Endothelial cell of umbilical vein (primary cell): Measurements from ENCODE around the gene STT3B. TPM values are rescaled to one million over a fixed set of nuclear protein-coding genes. Genes with fewer than 3 reads are reported as not detected.

ENCODE experiments used
- BruUV-seq: library from RNA; stranded (reverse); fragments of 400-500 nt; replicated peaks from 2 replicates; lab custom pipeline; 2021; lab: Mats Ljungman, UMichigan
- CTCF ChIA-PET: fragments of 300-600, 350-600 bp; sonication (Branson Sonifier 250); formaldehyde crosslinking; loops from one replicate; lab custom pipeline; 2021; ENCODE audit warnings: antibody characterized with exemption, inconsistent platforms; lab: Charles Lee
- POLR2A ChIA-PET: fragments of 300-600, 350-600 bp; sonication (Branson Sonifier 250); formaldehyde crosslinking; loops from one replicate; lab custom pipeline; 2021; ENCODE audit warnings: antibody characterized with exemption, inconsistent platforms; lab: Charles Lee
- DNase-seq: peaks from one replicate; pipeline ENCODE4 v3.0.0-alpha.2; 2011; ENCODE audit warnings: low read depth, low spot score
- FAIRE-seq: peaks from 2 replicates; lab custom pipeline; 2011; peaks lifted over from hg19 to GRCh38; lab: Jason Lieb, UNC
- H2AFZ ChIP-seq: 2 replicates; pipeline ENCODE4 v1.6.0; 2012; ENCODE audit warnings: low read depth, low read length, control low read depth, inconsistent platforms
- H3K27ac ChIP-seq: 2 replicates; pipeline ENCODE4 v1.5.1; 2011; ENCODE audit warnings: low read depth, mild to moderate bottlenecking, control low read depth, low read length, moderate library complexity; ENCODE audit not compliant: insufficient read depth
- H3K27me3 ChIP-seq, 2 experiments: 2 replicates each; pipeline versions ENCODE4 v1.6.0 to v1.6.1; 2011; ENCODE audit warnings: low read length in 2 of 2, mixed read lengths in 1 of 2; ENCODE audit not compliant: control insufficient read depth in 2 of 2, insufficient read depth in 2 of 2
- H3K36me3 ChIP-seq, 2 experiments: 2 replicates in 1 of 2; 3 replicates in 1 of 2; pipeline ENCODE4 v1.5.1; 2011; ENCODE audit warnings: low read length in 2 of 2, mild to moderate bottlenecking in 1 of 2, moderate library complexity in 1 of 2; ENCODE audit not compliant: control insufficient read depth in 2 of 2, insufficient read depth in 2 of 2; ENCODE audit errors: extremely low read depth in 1 of 2
- H3K4me1 ChIP-seq: 3 replicates; pipeline ENCODE4 v1.5.1; 2011; ENCODE audit warnings: mild to moderate bottlenecking, low read length; ENCODE audit not compliant: control insufficient read depth, insufficient read depth; ENCODE audit errors: extremely low read depth
- H3K4me2 ChIP-seq: 2 replicates; pipeline ENCODE4 v1.6.1; 2011; ENCODE audit warnings: low read length, control low read depth, mixed read lengths; ENCODE audit not compliant: insufficient read depth
- H3K4me3 ChIP-seq, 3 experiments: fragments of 200-600 bp in 1 of 3; sonication (generic), shearing (Covaris generic) in 1 of 3; replicated peaks in 1 of 3; 2 replicates each; pipeline ENCODE4 v1.5.1; 2011 to 2016; ENCODE audit warnings: control low read depth in 3 of 3, low read length in 3 of 3, mild to moderate bottlenecking in 2 of 3, inconsistent platforms in 1 of 3, low read depth in 1 of 3, moderate library complexity in 1 of 3; ENCODE audit not compliant: insufficient read depth in 1 of 3
- H3K79me2 ChIP-seq: 2 replicates; pipeline ENCODE4 v1.6.0; 2012; ENCODE audit warnings: low read length, inconsistent platforms; ENCODE audit not compliant: control insufficient read depth, insufficient read depth
- H3K9ac ChIP-seq: replicated peaks from 2 replicates; pipeline ENCODE3; 2011; ENCODE audit warnings: low read length, control low read depth; ENCODE audit not compliant: insufficient read depth; ENCODE audit errors: extremely low read depth
- H3K9me1 ChIP-seq: replicated peaks from 3 replicates; pipeline ENCODE4 v1.6.0; 2011; ENCODE audit warnings: mild to moderate bottlenecking, low read length; ENCODE audit not compliant: control insufficient read depth, insufficient read depth; ENCODE audit errors: extremely low read depth
- H3K9me3 ChIP-seq: replicated peaks from 2 replicates; pipeline ENCODE4 v1.5.1; 2012; ENCODE audit warnings: low read length, inconsistent platforms; ENCODE audit not compliant: control insufficient read depth, insufficient read depth
- H4K20me1 ChIP-seq: replicated peaks from 2 replicates; pipeline ENCODE3; 2011; ENCODE audit warnings: mild to moderate bottlenecking, low read length; ENCODE audit not compliant: control insufficient read depth, insufficient read depth; ENCODE audit errors: extremely low read depth
- EZH2 ChIP-seq: IDR thresholded peaks from 2 replicates; pipeline ENCODE4 v1.6.1; 2012; ENCODE audit warnings: borderline replicate concordance, low read depth, mild to moderate bottlenecking, moderate library complexity, low read length, inconsistent platforms; ENCODE audit not compliant: severe bottlenecking
- FOS ChIP-seq: IDR thresholded peaks from 2 replicates; pipeline ENCODE4 v1.6.1; 2011; ENCODE audit warnings: mild to moderate bottlenecking, low read length, moderate library complexity, borderline replicate concordance; ENCODE audit not compliant: insufficient read depth
- GATA2 ChIP-seq: IDR thresholded peaks from 2 replicates; pipeline ENCODE4 v1.7.0; 2011; ENCODE audit warnings: low read depth, mild to moderate bottlenecking, moderate library complexity, mixed read lengths, low read length; ENCODE audit not compliant: insufficient read length, insufficient read depth
- JUN ChIP-seq: IDR thresholded peaks from 2 replicates; pipeline ENCODE4 v1.6.1; 2011; ENCODE audit warnings: borderline replicate concordance, low read depth; ENCODE audit not compliant: insufficient read length, insufficient read depth
- MYC ChIP-seq: IDR thresholded peaks from one replicate; pipeline ENCODE4 v1.6.1; 2011; ENCODE audit warnings: mild to moderate bottlenecking, low read depth, low read length
- POLR2A ChIP-seq: IDR thresholded peaks from 2 replicates; pipeline ENCODE4 v1.6.1; 2012; ENCODE audit warnings: low read depth, mild to moderate bottlenecking, control low read depth, low read length
- POLR2AphosphoS5 ChIP-seq: IDR thresholded peaks from 2 replicates; pipeline ENCODE4 v1.6.1; 2012; ENCODE audit warnings: low read depth, mild to moderate bottlenecking, control low read depth, low read length, moderate library complexity; ENCODE audit not compliant: insufficient read depth
- dilution Hi-C: fragments of 300-500 bp; cut with MboI; formaldehyde crosslinking; loops from one replicate; pipeline ENCODE4 v1.15.0; 2019; ENCODE audit warnings: low sequenced_read_pairs; ENCODE audit not compliant: extremely low pct_ligation_motif_present
- intact Hi-C: fragments of 100-400 bp; cut with micrococcal nuclease; formaldehyde crosslinking; loops from one replicate; pipeline ENCODE4 v1.10.0; 2022
- polyA plus RNA-seq, 4 experiments: library from polyadenylated mRNA; depleted of rRNA in 3 of 4; stranded (reverse) in 3 of 4; unstranded in 1 of 4; fragments of >200 nt; gene quantifications; 2 replicates each; pipeline versions ENCODE4 v1.2.1 to v1.2.3, GENCODE V29; 2011 to 2012; ENCODE audit warnings: missing spikeins in 1 of 4
- total RNA-seq: library from RNA; stranded (reverse); gene quantifications from 2 replicates; pipeline ENCODE4 v1.2.3, GENCODE V29; 2021
- TF ChIP-seq, protein P1 (sequence below): IDR thresholded peaks from 2 replicates; pipeline ENCODE4 v1.6.1; 2011; ENCODE audit not compliant: insufficient read depth, insufficient read length
- TF ChIP-seq, protein P2 (sequence below), 2 donors: IDR thresholded peaks; 1 replicate in 1 of 2; 2 replicates in 1 of 2; pipeline ENCODE4 v1.5.1; 2011; ENCODE audit warnings: low read length in 2 of 2, mild to moderate bottlenecking in 2 of 2, moderate library complexity in 2 of 2, control low read depth in 1 of 2, inconsistent platforms in 1 of 2, low read depth in 1 of 2; ENCODE audit not compliant: insufficient read depth in 1 of 2; ENCODE audit errors: extremely low read depth in 1 of 2

Gene STT3B
- total and polyA plus RNA-seq, 2 donors (not counting 3 experiments of a cell fraction or from before 2014, with no cell fraction given), result 56.4 to 113 TPM

DNA sequence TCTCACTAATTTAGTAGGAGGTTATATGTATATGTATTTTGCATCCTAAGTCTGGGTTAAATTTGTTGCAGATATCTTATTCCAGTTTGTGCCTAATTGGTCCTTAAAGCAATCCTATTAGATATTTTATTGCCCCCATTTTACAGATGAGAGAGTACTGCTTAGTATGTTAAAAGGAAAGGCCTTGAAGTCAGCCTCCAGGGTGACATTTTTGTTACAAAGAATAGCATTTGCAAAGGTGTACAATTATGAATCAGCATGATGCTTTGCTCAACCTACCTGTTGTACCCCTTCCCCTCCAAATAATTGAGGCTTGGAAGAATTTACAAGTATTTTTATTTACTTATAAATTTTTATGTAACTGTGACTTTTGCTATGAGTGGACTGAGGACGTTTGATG, 14.0 kb downstream of the STT3B start:
- Histone ChIP-seq H3K9me3 (no peaks in the 10 kb centered on the region), H3K36me3 (no peaks in the 10 kb centered on the region), H3K4me3 (no peak overlapping the region), H4K20me1 (peaks cover 17% of the 10 kb centered on the region), H3K9me1 (peaks cover 2% of the 10 kb centered on the region), H2AFZ (no peak overlapping the region), H3K27me3 (no peaks in the 10 kb centered on the region), H3K9ac (no peak overlapping the region), H3K27ac (no peak overlapping the region), H3K4me2 (no peak overlapping the region), H3K4me1 (no peaks in the 10 kb centered on the region), H3K79me2 (peaks cover 90% of the 10 kb centered on the region)
- intact Hi-C loops, result no loop called here
- ChIA-PET CTCF (interaction anchor here (1.1 kb wide), 1 partner anchor 222 kb away, joined by 4 read pairs; no protein-coding TSS in a partner anchor), POLR2A (no interaction called here)
- TF ChIP-seq, protein P1, sequence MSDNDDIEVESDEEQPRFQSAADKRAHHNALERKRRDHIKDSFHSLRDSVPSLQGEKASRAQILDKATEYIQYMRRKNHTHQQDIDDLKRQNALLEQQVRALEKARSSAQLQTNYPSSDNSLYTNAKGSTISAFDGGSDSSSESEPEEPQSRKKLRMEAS, result no peak
- TF ChIP-seq POLR2AphosphoS5, result no peak
- TF ChIP-seq POLR2A, result no peak
- TF ChIP-seq, protein P2, sequence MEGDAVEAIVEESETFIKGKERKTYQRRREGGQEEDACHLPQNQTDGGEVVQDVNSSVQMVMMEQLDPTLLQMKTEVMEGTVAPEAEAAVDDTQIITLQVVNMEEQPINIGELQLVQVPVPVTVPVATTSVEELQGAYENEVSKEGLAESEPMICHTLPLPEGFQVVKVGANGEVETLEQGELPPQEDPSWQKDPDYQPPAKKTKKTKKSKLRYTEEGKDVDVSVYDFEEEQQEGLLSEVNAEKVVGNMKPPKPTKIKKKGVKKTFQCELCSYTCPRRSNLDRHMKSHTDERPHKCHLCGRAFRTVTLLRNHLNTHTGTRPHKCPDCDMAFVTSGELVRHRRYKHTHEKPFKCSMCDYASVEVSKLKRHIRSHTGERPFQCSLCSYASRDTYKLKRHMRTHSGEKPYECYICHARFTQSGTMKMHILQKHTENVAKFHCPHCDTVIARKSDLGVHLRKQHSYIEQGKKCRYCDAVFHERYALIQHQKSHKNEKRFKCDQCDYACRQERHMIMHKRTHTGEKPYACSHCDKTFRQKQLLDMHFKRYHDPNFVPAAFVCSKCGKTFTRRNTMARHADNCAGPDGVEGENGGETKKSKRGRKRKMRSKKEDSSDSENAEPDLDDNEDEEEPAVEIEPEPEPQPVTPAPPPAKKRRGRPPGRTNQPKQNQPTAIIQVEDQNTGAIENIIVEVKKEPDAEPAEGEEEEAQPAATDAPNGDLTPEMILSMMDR (IDR thresholded peaks at IDR 0.05; ENCODE audit: extremely low read depth in 1 of 2, insufficient read depth in 1 of 2, low read depth in 1 of 2, low read length in 2 of 2), result no peak
- no peak for TF ChIP-seq EZH2
- no peak for TF ChIP-seq JUN
- TF ChIP-seq GATA2, result no peak
- no peak for TF ChIP-seq FOS
- no peak for TF ChIP-seq MYC
- no TSS peak for BruUV-seq
- DNase-seq (no peak), FAIRE-seq (no peak)
- dilution Hi-C loops, result no loop called here
